Activated CD4-positive, CD25-positive, alpha-beta regulatory T cell treated with anti-CD3 and anti-CD28 coated beads, Interleukin-2, amount 50 U/mL, for 16 hours (primary cell): Measurements from ENCODE around the gene TYW1.
"Not testable (repeated sequence)": the region's sequence is repeated elsewhere in the genome, so short reads cannot be mapped to it uniquely, and the experiment has no call there.

Source experiments
- DNase-seq: peaks from one replicate; pipeline ENCODE4 v3.0.0-alpha.2; 2020; ENCODE audit warnings: low read depth, low spot score

TYW1 gene

DNA sequence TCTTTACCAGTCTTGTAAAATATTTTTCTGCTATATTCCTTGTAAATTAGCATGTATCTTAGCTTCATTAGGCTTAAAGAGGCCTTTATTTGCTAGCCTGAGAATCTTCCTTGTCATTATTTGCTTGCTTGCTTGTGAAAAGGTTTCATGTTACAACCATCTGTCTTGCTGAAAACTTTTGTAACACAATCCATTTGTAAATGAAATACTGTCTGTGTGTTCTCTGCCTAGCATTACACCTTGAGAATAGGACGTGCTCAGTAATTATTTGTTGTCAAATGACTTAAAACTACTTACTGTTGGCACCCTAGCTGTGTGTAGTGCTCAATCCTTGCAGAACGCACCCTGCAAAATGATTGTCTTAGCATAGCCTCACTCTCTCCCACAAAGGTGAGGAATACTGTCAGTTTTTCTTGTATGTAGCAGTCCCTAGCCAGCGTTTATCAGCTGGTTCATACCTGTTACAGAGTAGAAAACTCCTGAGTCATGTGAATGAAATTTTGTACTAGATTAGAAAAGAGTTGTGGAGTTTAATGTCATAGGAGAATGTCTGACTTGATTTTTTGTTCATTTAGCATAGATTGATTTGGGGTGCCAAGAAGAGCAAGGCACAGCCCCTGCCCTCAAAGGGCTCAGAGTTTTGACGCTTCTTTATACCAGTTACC lies 193.3 kb downstream of the TYW1 start:
- DNase-seq = not testable (repeated sequence)

DNA sequence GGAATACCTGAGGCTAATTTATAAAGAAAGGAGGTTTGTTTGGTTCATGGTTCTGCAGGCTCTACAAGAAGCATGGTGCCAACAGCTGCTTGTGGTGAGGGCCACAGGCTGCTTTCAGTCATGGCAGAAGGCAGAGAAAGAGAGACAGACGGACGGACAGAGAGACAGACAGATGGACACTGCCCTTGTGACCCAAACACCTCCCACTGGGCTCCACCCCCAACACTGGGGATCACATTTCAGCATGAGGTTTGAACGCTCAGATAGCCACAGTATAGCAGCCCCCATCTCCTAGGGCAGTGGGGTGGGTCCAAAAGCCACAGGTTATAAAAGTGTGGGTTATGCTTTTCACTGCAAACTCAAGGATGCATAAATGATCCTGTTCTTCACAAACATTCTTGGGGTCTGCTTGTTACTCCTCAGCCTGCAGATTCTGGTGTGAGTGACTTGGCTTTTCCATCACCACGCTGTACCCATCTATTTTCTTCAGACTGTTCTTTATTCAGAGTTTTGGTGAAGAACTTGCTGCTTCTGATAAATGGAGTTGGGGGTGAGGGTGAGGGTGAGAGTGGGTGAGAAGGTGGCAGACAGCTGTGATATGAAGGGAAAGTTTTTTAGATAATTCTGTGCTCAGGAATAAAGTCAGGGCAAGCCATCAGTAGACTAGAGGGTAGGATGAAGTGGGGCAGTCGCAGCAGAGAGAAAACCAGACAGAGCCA lies 194.5 kb downstream of the TYW1 start:
- not testable (repeated sequence) for DNase-seq

DNA sequence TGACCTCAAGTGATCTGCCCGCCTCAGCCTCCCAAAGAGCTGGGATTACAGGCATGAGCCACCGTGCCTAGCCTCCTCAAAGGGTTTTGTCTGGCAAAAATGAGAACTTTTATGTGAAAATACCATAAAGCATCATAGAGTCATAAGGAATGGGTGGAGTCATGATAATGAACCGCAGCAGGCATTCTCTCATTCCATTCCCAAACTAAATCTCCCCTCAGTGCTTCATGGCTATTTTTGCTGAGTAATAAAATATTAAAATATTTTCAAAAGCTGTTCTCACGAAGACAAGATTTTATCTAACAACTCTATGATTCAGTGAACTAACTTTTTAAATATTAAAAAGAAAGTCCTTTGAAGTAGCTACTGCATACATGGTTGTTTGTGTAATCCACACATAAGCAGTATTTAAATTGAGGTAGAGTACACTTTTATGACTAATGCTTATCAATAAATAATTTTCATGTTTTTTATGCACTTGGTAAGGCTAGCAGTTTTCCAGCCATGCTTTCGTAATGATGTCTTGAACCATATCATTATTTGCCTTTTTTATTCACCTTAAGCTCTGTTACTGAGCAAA lies 195.6 kb downstream of the TYW1 start:
- DNase-seq = not testable (repeated sequence)

DNA sequence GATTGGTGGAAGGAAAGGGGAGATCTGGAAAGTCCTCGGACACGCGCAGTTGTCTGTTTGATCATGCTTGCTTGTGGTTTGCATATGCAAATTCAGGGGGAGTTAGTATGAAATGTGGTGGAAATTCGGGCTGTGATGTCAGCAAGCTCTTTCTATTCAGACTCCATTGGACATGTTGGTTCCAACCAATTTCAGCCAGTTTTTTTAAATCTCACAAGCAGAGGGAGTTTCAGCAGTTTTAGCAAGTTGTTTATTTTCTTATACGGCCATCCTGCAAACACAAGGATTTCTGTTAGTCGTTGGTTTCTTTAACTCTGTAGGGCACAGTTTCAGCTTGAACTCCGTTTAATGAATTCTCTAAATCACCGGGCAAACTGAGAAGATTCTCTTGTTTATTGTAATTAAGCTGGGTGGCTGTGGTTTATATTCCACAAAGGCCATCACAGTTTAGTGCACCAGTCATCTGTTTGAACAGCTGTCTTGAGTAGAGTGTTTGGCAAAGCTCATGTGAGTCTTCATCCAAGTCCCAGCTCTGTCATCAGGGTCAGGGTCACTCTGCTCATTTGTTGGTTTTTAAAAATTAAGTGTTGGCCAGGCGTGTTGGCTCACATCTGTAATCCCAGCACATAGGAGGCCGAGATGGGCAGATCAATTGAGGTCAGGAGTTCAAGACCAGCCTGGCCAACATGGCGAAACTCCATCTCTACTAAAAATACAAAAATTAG lies 196.4 kb downstream of the TYW1 start:
- DNase-seq = not testable (repeated sequence)

DNA sequence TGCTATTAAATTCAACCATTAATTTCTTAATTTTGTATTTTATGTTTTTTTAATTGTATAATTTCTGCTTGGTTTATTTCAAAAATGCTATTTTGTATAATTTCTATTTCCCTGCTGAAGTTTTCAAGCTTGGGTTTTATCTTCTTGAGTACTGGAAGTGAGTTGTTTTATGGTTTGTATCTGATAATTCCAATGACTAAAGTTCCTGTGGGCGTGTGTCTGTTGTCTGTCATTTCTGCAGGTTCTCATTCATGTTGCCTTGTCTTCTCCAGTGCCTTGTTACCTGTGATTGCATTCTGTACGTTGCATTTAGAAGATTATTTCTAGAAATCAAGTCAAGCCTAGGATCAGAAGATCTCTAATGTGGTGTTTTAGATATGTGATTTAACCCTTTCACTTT lies 199.5 kb downstream of the TYW1 start:
- DNase-seq = not testable (repeated sequence)

DNA sequence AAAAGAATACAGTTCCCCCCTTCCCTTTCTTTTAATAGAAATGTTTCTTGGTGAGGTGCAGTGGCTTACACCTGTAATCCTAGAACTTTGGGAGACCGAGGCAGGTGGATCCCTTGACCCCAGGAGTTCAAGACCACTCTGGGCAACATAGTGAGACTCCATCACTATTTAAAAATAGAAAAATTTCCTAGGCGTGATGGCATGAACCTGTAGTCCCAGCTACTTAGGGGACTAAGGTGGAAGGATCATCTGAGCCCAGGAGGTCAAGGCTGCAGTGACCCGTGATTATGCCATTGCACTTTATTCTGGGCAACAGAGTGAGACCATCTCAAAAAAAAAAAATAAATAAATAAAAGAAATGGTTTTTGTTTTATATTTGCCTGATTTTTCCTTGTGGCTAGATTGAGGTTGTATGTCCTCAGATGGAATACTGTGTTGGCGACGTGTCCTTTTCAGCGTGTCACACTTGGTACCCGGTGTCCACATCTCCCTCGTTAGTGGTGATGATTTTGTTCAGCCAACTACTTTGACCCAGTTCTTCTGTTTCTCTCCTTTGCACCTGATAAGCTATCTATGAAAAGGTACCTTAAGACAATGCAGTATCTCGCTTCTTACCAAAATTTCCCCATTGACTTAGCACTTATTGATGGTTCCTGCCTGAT lies 202.4 kb downstream of the TYW1 start:
- DNase-seq = not testable (repeated sequence)

DNA sequence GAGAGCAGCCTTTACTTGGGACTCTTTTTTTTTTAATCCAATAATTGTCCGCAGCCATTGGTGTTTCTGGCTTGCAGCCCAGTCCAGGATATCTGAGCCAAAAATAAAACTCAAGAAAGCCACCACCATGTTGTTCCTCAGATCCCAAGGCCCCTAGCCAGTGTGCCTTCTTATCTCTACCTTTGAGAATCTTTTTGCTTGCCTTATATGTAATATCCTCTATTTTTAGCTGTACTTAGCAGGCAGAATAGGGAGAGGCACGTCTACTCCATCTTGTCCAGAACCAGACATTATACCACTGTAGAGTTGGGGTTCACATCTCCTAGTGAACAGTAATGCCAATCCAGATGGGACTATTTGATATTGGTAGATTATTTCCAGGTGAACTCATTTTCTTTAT lies 209.1 kb downstream of the TYW1 start:
- DNase-seq = not testable (repeated sequence)

DNA sequence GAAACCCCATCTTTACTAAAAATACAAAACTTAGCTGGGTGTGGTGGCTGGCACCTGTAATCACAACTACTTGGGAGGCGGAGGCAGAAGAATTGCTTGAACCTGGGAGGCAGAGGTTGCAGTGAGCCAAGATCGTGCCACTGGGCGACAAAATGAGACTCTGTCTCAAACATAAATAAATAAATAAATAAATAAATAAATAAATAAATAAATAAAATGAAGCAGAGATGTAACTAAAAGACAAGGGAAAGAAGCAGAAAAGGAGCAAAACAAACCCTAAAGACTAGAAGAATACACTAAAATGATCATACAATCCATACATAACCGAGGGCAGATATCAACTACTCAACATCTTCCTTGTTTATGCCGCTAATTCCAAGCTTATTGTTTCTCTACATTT lies 209.8 kb downstream of the TYW1 start:
- DNase-seq = no peak

DNA sequence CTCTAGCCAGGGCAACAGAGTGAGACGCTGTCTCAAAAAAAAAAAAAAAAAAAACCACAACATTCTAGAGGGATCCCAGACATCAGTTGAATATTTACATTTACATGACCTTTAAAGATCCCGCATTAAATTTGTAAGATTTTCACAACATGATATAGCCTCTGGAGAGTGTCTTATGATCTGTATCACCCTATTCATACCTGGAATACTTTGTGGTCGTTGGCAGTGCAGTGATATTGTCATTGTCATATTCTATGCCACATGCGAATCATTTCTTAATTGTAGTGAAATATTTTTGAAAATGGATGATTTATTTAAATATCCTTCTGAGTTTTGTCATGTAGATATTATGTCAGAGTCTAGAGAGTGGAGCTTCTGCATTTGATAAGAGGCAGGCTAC lies 212.0 kb downstream of the TYW1 start:
- not testable (repeated sequence) for DNase-seq

DNA sequence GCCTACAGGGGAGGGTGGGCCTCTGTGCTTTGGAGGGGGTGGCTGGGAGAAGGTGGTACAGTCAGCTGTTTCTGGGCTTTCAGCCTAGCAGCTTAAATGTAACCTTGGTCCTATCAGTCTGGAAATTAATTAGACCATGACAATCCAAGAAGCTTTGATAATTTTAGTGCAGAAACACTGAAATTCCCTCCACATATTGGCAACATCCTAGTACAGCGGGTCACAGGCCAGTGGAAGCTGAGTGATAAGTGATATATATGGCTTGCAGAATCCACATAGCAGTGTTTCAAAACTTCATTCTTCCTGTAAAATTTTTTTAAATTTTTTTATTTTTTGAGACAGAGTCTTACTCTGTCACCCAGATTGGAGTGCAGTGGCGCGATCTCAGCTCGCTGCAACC lies 212.6 kb downstream of the TYW1 start:
- no peak for DNase-seq

DNA sequence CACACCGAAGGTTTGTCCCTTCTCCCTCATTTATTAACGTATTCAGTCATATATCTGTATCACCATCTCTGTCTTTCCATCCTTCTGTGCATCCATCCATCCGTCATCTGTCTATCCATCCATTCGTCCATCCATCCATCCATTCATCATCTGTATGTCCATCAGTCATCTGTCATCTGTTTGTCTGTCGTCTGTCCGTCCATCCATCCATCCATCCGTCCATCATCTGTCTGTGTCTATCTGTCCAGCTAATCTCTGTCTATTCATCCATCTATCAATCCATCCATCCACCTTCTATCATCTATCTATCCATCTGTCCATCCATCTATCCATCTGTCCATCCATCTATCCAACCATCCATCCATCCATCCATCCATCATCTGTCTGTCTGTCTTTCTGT lies 213.9 kb downstream of the TYW1 start:
- DNase-seq = no peak

DNA sequence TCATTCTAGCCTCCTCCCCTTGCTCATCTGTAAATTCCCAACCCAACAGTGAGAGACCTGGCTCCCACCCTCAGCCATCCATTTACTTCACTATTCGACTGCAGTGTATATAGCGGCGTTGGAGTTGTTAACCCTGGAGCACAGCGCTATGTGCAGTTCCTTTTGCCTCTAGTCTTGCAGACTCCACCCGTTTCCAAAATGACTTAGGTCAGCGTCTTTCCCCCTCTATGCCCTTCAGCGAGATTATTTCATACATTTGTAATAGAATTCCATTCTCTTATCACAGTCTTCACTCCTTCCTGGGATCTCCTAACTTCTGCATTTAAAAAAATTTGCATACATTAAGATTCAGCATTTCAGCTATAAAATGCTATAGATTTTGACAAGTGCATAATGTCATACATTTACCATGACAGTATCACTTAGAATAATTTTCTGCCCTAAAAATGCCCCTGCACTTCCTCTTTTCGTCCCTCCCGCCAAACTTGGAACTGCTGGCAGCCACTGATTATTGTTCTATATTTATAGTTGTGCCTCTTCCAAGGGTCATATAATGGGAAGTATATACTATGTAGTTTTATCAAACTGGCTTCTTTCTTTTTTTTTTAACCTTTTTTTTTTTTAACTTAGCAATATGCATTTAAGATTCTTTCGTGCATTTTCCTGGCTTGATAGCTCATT lies 215.2 kb downstream of the TYW1 start:
- not testable (repeated sequence) for DNase-seq

DNA sequence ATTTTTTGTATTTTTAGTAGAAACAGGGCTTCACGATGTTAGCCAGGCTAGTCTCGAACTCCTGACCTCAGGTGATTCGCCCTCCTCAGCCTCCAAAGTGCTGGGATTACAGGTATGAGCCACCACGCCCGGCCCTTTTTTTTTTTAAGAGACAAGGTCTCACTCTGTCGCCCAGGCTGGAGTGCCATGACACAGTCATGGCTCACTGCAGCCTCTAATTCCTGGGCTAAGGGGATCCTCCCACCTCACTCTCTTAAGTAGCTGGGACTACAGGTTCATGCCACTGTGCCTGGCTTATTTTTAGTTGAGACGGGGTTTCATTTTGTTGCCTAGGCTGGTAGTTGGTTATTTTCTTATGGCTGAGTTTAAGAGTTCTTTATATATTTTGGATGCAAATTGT lies 216.4 kb downstream of the TYW1 start:
- DNase-seq = not testable (repeated sequence)

DNA sequence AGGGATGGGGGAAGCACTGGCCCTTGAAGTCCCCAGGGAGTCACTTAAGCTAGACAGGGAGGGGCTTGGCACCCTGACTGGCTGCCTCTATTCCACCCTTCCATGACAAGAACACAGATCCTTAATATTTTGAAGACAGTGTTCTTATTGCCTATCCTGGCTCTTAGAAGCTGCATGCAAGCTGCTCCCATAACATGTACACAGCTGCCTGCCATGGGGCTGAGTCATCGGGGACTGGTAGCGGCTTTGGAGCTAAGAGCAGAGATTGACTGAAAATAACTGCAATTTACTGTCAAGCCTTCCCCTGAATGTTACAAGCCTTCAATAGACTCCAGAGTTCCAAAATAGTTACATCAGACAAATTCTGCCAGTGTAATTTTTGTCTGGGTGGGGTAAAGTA lies 226.9 kb downstream of the TYW1 start:
- not testable (repeated sequence) for DNase-seq

DNA sequence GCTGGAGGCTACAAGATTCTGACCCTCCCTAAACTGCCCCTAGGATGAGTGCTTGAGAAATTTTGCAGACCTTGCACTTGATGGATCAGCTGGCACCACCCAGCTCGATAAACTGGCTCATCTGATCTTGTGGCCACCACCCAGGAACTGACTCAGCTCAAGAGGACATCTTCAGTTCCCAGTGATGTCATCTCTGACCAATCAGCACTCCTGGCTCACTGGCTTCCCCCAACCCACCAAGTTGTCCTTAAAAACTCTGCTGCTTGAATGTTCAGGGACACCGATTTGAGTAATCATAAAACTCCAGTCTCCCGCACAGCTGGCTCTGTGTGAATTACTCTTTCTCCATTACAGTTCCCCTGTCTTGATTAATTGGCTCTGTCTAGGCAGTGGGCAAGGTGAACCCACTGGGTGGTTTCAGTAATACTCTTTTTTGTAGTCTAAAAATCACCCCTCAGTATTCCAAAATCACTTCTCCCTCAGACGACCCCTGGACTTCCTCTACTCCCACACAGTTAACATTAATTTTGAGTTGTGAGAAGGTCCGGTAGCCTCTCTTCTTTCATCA lies 229.8 kb downstream of the TYW1 start:
- not testable (repeated sequence) for DNase-seq

DNA sequence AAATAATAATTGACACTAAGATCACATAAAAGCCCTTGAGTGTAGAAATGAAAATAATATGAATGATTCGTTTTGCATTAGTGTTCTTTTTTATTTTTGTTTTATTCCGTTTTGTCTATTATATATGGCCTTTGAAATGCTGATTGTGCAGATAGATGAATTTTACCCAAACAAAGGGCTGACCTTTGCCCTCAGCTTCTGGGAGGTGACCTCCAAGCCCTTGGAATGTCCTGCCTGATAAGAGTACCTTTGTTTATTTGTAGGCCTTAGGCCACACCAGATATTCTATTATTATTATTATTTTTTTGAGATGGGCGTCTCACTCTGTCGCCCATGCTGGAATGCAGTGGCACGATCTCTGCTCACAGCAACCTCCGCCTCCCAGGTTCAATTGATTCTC lies 230.3 kb downstream of the TYW1 start:
- not testable (repeated sequence) for DNase-seq

DNA sequence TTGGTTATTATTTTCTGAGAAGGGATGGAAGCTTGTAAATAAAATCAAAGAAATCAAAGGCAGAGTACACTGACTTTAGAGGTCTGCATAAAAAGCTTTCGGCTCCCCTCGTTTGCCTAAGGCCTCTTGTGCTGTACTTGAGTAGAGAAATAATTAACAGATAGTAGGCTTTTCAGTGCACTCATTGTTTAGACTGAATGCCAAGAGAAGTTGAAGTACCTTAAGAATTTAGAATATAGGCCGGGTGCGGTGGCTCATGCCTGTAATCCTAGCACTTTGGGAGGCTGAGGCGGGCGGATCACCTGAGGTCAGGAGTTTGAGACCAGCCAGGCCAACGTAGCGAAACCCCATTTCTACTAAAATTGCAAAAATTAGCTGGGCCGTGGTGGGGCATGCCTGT lies 232.4 kb downstream of the TYW1 start:
- not testable (repeated sequence) for DNase-seq

DNA sequence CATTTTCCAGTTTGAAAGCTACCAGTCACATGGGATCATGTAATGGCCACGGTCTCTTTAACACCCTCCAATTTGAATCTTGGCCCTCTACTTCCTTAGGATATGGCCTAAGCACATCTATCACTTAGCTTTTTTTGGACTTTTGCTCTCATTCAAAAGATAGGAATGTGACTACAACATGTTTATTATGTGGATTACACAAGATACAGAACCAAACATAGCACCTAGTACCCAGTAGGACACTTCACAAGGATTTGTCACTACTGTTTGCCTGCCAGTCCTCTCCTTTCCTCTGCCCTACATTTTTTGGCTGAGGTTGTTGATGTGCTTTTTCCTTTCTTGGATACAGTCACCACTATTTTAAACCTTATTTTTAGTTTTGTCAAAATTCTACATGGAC lies 233.4 kb downstream of the TYW1 start:
- DNase-seq = not testable (repeated sequence)

DNA sequence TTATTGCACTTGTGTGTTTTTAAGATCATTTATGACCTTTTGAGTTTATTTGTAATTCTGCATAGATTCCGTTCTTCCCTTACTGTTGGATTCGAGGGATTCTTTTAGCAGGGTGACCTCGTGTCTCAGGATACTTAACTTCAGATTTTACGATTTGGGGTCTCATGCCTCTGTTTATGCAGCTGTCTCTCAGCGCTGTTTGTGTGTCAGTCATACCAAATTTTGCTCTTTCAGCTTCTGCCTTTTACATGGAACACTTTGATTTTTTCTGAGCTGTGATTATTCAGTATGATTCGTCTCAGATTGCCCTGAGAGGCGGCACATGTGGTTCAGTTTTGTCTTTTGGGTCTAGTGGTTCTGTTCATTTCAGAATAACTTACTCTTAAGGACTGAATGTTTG lies 236.9 kb downstream of the TYW1 start:
- not testable (repeated sequence) for DNase-seq

DNA sequence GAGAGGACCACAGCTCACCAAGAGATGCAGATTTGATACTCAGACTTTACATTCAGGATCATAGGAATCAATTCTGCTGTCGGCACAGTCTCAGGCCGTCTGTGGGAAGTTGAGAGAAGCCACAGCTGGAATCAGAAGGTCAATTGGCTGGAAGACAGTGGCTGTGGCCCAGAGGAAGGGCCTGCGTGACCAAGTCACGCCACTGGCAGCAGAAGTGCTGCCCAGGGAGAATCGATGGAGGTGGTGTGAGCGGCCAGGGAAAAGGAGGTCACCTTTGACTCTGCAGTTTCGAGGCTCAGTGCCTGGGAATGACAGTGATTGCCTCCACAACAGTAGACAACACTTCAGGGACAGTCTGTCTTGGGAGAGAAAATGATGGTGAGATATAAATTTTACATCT lies 239.6 kb downstream of the TYW1 start:
- DNase-seq = not testable (repeated sequence)

DNA sequence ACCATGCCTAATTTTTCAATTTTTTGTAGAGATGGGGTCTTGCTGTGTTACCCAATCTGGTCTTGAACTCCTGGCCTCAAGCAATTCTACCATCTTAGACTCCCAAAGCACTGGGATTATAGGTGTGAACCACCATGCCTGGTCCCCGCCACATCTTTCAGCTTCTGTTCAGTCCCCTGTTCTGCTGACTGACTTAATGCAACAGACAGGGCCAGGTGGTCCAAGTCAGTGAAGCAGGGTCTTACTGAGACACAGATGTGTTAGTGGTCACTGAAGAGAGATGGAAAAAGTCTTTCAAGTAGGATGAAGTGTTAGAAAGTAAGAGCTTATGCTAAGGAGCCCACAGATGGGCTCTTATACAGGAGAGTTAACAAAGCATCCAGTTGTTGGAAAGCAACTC lies 246.2 kb downstream of the TYW1 start:
- DNase-seq = not testable (repeated sequence)
